Neural cell (in vitro differentiated cells): ENCODE measurements around the gene RELL2. TPM values are rescaled to one million over a fixed set of nuclear protein-coding genes. Genes with fewer than 3 reads are reported as not detected.

Source experiments
- H2AFZ ChIP-seq: fragments of 200-600, 300-800 bp; sonication (generic), shearing (Covaris generic); 2 replicates; pipeline ENCODE4 v1.6.0; 2014; ENCODE audit warnings: low read depth, mild to moderate bottlenecking, antibody characterized with exemption, low read length, moderate library complexity
- H3F3A ChIP-seq: fragments of 200-600 bp; shearing (Covaris generic); 2 replicates; pipeline ENCODE4 v1.6.1; 2016; ENCODE audit warnings: mild to moderate bottlenecking, moderate library complexity, mixed read lengths, antibody characterized with exemption, low read length; ENCODE audit not compliant: insufficient read depth, poor library complexity, severe bottlenecking
- H3K27ac ChIP-seq: fragments of 200-600, 300-800 bp; sonication (generic), shearing (Covaris generic); 2 replicates; pipeline ENCODE4 v1.5.1; 2014; ENCODE audit warnings: mild to moderate bottlenecking, low read length, moderate library complexity
- H3K27me3 ChIP-seq: fragments of 300-800, 200-600 bp; sonication (generic), shearing (Covaris generic); 2 replicates; pipeline ENCODE4 v1.6.0; 2014; ENCODE audit warnings: mild to moderate bottlenecking, low read depth, low read length, moderate library complexity; ENCODE audit not compliant: insufficient read depth
- H3K36me3 ChIP-seq: fragments of 300-800, 200-600 bp; sonication (generic), shearing (Covaris generic); 2 replicates; pipeline ENCODE4 v1.5.1; 2014; ENCODE audit warnings: mild to moderate bottlenecking, antibody characterized with exemption, low read length, moderate library complexity; ENCODE audit not compliant: insufficient read depth
- H3K4me2 ChIP-seq: fragments of 300-800, 200-600 bp; sonication (generic), shearing (Covaris generic); 2 replicates; pipeline ENCODE4 v1.6.0; 2014; ENCODE audit warnings: mild to moderate bottlenecking, low read length
- H3K4me3 ChIP-seq: fragments of 300-800, 200-600 bp; sonication (generic), shearing (Covaris generic); 2 replicates; pipeline ENCODE4 v1.5.1; 2014; ENCODE audit warnings: mild to moderate bottlenecking, low read length, moderate library complexity
- H3K79me2 ChIP-seq: fragments of 200-600 bp; shearing (Covaris generic); replicated peaks from 2 replicates; pipeline ENCODE4 v1.6.0; 2014; ENCODE audit warnings: mild to moderate bottlenecking, low read length, moderate library complexity; ENCODE audit not compliant: insufficient read depth
- H3K9ac ChIP-seq: fragments of 300-800, 200-600 bp; sonication (generic), shearing (Covaris generic); 2 replicates; pipeline ENCODE4 v1.6.1; 2016; ENCODE audit warnings: mild to moderate bottlenecking, low read length, mixed read lengths
- H3K9me2 ChIP-seq: fragments of 200-600 bp; shearing (Covaris generic); 2 replicates; pipeline ENCODE4 v1.6.1; 2016; ENCODE audit warnings: mild to moderate bottlenecking, low read length, mixed read lengths; ENCODE audit not compliant: insufficient read depth
- H3K9me3 ChIP-seq: fragments of 200-600, 300-800 bp; sonication (generic), shearing (Covaris generic); 2 replicates; pipeline ENCODE4 v1.6.1; 2016; ENCODE audit warnings: mild to moderate bottlenecking, mixed run types, low read length, moderate library complexity, mixed read lengths
- H4K20me1 ChIP-seq: fragments of 200-600 bp; shearing (Covaris generic); 2 replicates; pipeline ENCODE4 v1.6.1; 2016; ENCODE audit warnings: mild to moderate bottlenecking, mixed run types; ENCODE audit not compliant: insufficient read depth
- EP300 ChIP-seq: fragments of 450-650 bp; conservative IDR thresholded peaks from 2 replicates; pipeline ENCODE4 v1.6.1; 2014; ENCODE audit warnings: antibody characterized with exemption, mild to moderate bottlenecking, moderate library complexity; ENCODE audit not compliant: poor library complexity, severe bottlenecking
- EZH2 ChIP-seq: fragments of 200-600, 300-800 bp; shearing (Covaris generic), sonication (generic); IDR thresholded peaks from 2 replicates; pipeline ENCODE4 v1.6.1; 2014; ENCODE audit warnings: antibody characterized with exemption, low read length, borderline replicate concordance, mild to moderate bottlenecking; ENCODE audit not compliant: insufficient read depth, poor library complexity, severe bottlenecking
- MXI1 ChIP-seq: fragments of 450-650 bp; conservative IDR thresholded peaks from 2 replicates; pipeline ENCODE4 v1.6.1; 2014; ENCODE audit warnings: antibody characterized with exemption, mild to moderate bottlenecking; ENCODE audit not compliant: poor library complexity, severe bottlenecking
- POLR2AphosphoS5 ChIP-seq: IDR thresholded peaks from 2 replicates; pipeline ENCODE4 v1.6.1; 2012
- RAD21 ChIP-seq: fragments of 450-650 bp; conservative IDR thresholded peaks from 2 replicates; pipeline ENCODE4 v1.6.1; 2014; ENCODE audit warnings: antibody characterized with exemption, mild to moderate bottlenecking, moderate library complexity
- REST ChIP-seq: IDR thresholded peaks from 2 replicates; pipeline ENCODE4 v1.6.1; 2012; ENCODE audit warnings: borderline replicate concordance
- SMC3 ChIP-seq: fragments of 450-650 bp; conservative IDR thresholded peaks from 2 replicates; pipeline ENCODE4 v1.6.1; 2014; ENCODE audit warnings: antibody characterized with exemption, mild to moderate bottlenecking, moderate library complexity; ENCODE audit not compliant: poor library complexity
- TAF1 ChIP-seq: IDR thresholded peaks from 2 replicates; pipeline ENCODE4 v1.6.1; 2012; ENCODE audit warnings: low read depth
- polyA plus RNA-seq: library from polyadenylated mRNA; depleted of rRNA; stranded (reverse); fragments of >200 nt; gene quantifications from 2 replicates; pipeline ENCODE4 v1.2.3, GENCODE V29; 2014
- TF ChIP-seq, protein P1 (sequence below): fragments of 450-650 bp; IDR thresholded peaks from 2 replicates; pipeline ENCODE4 v1.5.1; 2014; ENCODE audit warnings: antibody characterized with exemption, mild to moderate bottlenecking, moderate library complexity; ENCODE audit not compliant: poor library complexity, severe bottlenecking

RELL2 gene
- polyA plus RNA-seq, 1 donor from 2014 or later = 44.9 TPM

DNA sequence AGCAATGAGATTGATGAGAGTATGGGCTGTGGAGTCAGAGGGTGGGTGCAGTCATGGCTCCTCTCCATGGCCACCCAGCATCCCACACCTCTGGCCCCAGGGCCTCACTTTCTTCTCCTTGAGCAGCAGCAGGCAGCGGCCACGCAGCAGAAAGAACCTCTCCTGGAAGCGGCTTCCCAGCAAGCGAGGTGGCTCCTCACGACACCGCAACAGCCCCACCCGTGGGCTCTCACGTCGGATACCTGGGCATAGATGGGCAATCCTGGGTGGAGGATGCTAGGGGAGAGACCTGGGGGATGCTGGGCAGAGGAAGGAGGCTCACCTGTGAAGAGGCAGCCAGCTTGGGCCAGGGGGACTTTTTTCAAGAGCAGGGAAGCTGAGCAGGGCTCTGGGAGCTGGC lies 19.6 kb downstream of the RELL2 start:
- Histone ChIP-seq H3K9ac (no peak overlapping the region), H3K27ac (no peak overlapping the region), H3K27me3 (peaks cover 2% of the 10 kb centered on the region), H2AFZ (no peak overlapping the region), H3K9me2 (no peaks in the 10 kb centered on the region), H3F3A (no peaks in the 10 kb centered on the region), H3K4me2 (no peak overlapping the region), H3K36me3 (no peaks in the 10 kb centered on the region), H3K4me3 (no peak overlapping the region), H3K79me2 (no peaks in the 10 kb centered on the region), H4K20me1 (no peaks in the 10 kb centered on the region), H3K9me3 (no peaks in the 10 kb centered on the region)
- TF ChIP-seq, protein P1, sequence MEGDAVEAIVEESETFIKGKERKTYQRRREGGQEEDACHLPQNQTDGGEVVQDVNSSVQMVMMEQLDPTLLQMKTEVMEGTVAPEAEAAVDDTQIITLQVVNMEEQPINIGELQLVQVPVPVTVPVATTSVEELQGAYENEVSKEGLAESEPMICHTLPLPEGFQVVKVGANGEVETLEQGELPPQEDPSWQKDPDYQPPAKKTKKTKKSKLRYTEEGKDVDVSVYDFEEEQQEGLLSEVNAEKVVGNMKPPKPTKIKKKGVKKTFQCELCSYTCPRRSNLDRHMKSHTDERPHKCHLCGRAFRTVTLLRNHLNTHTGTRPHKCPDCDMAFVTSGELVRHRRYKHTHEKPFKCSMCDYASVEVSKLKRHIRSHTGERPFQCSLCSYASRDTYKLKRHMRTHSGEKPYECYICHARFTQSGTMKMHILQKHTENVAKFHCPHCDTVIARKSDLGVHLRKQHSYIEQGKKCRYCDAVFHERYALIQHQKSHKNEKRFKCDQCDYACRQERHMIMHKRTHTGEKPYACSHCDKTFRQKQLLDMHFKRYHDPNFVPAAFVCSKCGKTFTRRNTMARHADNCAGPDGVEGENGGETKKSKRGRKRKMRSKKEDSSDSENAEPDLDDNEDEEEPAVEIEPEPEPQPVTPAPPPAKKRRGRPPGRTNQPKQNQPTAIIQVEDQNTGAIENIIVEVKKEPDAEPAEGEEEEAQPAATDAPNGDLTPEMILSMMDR = no peak
- TF ChIP-seq TAF1 (no peak), SMC3 (no peak), POLR2AphosphoS5 (no peak), REST (no peak), EZH2 (no peak), RAD21 (no peak), MXI1 (no peak), EP300 (no peak)

- Histone ChIP-seq H3K9me2 (no peaks in the 10 kb centered on the region), H3K36me3 (no peaks in the 10 kb centered on the region)
- TF ChIP-seq SMC3 = no peak
Observed at GRCh38 chr5:141657404-141657803, 20.6 kb downstream of the RELL2 start.

DNA sequence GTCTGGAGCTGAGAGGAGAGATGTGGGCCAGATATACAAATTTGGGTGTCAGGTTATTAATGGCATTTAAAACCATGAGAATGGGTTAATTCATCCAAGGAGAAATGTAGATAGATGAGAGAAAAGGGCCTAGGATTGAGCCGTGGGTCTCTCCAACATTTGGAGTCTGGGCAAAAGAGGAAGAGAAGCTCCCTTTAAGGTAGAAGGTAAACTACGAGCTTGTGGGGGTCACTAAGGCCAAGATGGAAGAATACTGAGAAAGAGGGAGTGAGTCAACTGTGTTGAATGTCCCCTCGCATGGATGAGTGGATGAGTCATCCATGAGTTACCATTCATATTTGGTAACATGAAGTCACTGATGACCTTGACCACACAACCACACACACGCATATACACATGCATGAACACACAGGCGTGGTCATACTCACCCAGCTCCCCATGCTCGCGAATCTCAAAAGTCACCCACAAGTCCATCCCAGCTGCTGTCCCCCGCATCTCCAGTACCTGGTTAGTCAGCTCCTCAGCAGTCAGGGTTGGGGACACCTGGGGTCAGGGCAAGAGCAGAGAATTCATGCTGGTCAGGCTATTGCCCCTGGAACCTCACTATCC lies 21.2 kb downstream of the RELL2 start:
- H3K36me3 ChIP-seq = no peaks in the 10 kb centered on the region
- no peak overlapping the region for H3K27ac ChIP-seq
- no peak overlapping the region for H3K4me3 ChIP-seq
- H3K4me2 ChIP-seq = no peak overlapping the region
- no peak overlapping the region for H2AFZ ChIP-seq
- no peaks in the 10 kb centered on the region for H3K27me3 ChIP-seq
- H3K9me3 ChIP-seq = no peaks in the 10 kb centered on the region
- no peaks in the 10 kb centered on the region for H3F3A ChIP-seq
- no peaks in the 10 kb centered on the region for H3K9me2 ChIP-seq
- no peaks in the 10 kb centered on the region for H3K79me2 ChIP-seq
- H4K20me1 ChIP-seq = no peaks in the 10 kb centered on the region
- no peak overlapping the region for H3K9ac ChIP-seq
- TF ChIP-seq SMC3 (no peak), RAD21 (no peak), TAF1 (no peak), POLR2AphosphoS5 (no peak), MXI1 (no peak), EP300 (no peak), EZH2 (no peak), REST (no peak)
- TF ChIP-seq, protein P1 = no peak

More at GRCh38 chr5:141657404-141657803, 20.6 kb downstream of the RELL2 start:
- Histone ChIP-seq H3K4me3 (no peak overlapping the region), H3K4me2 (no peak overlapping the region), H3K27me3 (no peaks in the 10 kb centered on the region), H4K20me1 (no peaks in the 10 kb centered on the region), H3K9me3 (no peaks in the 10 kb centered on the region), H3K27ac (no peak overlapping the region), H3K9ac (no peak overlapping the region), H3K79me2 (no peaks in the 10 kb centered on the region), H3F3A (no peaks in the 10 kb centered on the region), H2AFZ (no peak overlapping the region)
